GM21526 (cell line): ENCODE results near the gene FAM171A1.
"Not testable (repeated sequence)": the region's sequence is repeated elsewhere in the genome, so short reads cannot be mapped to it uniquely, and the experiment has no call there.

Source experiments
- ATAC-seq: cut with Tn5 transposase; IDR thresholded peaks from one replicate; pipeline ENCODE4 v1.9.1; 2021; ENCODE audit warnings: moderate library complexity; ENCODE audit not compliant: unreplicated experiment, low FRiP score

Gene FAM171A1

DNA sequence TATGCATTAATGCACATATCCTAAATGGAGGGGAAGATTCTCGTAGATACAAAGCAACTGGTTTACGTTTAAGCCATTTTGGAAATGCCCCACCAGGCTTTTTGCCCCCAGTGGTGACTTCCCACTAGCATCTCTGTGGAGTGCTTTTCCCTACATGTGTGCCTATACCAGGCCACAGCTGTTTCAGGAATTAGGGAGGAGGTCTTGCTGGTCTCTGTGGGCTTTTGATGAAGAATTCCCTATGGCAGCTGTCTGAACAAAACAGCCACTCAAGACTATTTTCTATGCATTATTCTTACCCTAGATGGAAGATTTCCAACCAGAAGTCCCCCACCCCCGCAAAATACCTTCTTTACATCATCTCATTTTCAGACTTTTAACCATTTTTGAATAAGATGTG is 150.6 kb downstream of the FAM171A1 start:
- ATAC-seq, result no peak

GRCh38 chr10:15216700-15217099 is 154.4 kb downstream of the FAM171A1 start:
- ATAC-seq, result no peak

- no peak for ATAC-seq
Observed at GRCh38 chr10:15214237-15214636, 156.9 kb downstream of the FAM171A1 start.

DNA sequence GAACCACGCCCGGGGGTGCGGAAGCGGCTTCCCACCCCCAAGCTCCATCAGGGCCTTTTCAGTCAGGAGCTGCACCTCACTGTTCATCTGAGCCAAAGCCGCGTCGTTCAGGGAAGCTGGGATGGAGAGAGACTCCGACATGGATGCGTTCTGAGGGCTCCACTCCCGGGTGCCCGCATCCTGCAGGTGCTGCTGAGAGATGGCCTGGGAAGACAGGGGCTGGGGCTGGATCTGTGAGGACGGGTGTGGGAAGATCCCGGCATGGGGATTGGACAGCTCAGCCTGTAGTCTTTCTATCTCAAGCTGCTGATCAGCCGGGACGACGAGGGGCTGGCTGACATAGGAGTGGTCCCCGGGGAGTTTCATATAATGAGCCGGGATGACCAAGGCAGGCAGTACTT is 157.6 kb downstream of the FAM171A1 start:
- ATAC-seq, result no peak

GRCh38 chr10:15211464-15211979 is 159.6 kb downstream of the FAM171A1 start:
- no peak for ATAC-seq

- no peak for ATAC-seq
Observed at GRCh38 chr10:15210521-15210920, 160.6 kb downstream of the FAM171A1 start.

DNA sequence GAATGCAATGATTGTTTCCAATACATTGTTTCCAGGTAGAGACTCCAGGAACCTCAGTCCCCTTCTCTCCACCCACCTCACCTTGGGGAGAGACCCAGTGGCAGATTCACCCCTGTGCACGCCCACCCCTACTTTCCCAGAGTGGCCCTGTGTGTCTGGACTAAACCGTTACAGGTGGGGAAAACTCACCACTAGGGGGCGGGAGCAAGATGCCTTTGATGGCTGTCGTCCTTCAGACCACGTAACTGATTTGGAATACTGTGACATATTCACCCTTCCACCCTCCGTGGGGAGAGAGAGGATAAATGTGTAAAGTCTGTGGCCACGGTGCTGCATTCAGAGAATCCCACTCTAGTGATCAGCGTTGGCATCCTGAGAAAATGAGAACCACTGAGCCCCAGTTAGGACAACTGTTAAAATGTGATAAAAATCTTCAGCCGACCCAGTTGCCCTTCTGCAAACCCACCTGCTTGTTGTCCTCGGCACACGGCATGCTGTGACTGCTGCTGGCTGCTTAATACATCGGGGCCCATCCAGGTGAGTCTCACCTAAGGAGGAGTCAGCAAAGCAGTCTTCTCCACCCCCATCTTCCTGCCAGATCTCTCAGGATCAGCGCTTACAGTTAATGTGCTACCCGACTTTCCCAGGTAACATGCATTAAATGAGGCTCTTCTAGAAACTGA is 161.1 kb downstream of the FAM171A1 start:
- ATAC-seq, result peak; percentile 65

DNA sequence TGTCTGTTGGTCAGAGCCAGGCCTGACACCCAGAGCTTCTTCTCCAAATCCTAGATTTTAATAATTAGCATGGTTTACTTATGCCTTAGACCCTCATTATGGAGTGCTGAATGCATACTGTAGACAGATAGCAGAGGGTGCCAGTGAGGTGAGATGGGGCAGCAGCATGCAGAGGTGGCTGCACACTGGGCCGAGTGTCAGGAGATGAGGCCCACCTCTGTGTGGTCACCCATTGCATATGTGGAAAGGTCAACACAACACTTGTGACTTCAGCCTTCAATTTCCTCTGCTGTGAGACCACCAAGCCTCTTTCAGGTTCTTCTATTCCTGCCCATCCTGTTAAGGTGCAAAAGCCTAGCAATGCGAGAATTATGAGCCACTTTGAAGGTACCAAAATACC is 162.9 kb downstream of the FAM171A1 start:
- no peak for ATAC-seq

- ATAC-seq, result not testable (repeated sequence)
Observed at GRCh38 chr10:15207410-15207809, 163.7 kb downstream of the FAM171A1 start.

DNA sequence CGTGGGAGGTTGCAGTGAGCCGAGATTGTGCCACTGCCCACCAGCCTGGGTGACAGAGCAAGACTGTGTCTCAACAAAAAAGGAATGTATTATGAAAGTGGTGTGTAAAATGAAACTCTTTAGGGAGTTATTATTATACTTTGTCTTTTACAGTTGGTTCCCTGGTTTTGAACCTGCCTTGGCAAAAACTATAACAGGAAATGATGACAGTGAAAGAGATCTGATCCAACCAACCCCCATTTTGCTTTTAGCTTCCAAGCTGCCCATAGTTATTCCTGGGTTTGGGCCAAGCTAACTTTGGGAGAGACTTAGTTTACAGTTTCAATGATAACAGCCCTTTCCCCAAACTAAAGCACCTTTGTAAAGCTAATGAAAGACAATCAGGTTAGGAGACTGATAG is 168.4 kb downstream of the FAM171A1 start:
- no peak for ATAC-seq

- not testable (repeated sequence) for ATAC-seq
Observed at GRCh38 chr10:15202301-15202621, 168.8 kb downstream of the FAM171A1 start.

DNA sequence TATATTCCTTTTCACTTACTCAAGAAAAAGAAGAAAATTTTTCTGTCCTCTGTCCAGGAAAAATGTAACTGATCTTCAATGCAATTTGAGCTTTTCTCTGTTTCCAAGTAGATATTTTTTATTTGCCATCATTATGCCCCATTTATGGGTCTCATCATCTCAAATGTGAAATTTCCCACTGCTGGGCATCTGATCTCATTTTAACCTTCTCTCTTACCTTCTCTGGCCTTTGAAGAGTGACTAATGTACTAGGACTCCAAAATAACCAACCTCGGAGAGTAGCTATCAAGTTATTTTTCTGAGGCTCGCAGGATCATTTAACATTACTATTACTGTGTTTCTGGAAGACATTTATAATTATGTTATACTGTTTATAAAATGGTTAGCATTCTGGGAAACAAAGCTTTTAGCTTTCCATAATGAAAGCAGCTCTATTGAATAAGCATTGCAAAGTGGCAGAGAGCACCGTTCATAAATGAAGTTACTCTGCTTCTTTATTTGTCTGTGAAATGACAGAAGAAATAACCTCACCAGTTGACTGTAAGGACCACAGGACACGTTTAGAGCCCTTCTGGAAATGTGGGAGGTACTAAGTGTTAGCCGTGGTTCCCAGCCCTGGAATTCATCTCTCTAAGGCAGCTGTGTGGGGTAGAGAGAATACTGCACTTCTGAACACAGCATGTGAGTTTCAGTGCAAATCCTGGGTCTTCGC is 169.3 kb downstream of the FAM171A1 start:
- ATAC-seq, result no peak

- ATAC-seq, result no peak
Observed at GRCh38 chr10:15200626-15201025, 170.5 kb downstream of the FAM171A1 start.

GRCh38 chr10:15197911-15198310 is 173.2 kb downstream of the FAM171A1 start:
- no peak for ATAC-seq

GRCh38 chr10:15197276-15197675 is 173.8 kb downstream of the FAM171A1 start:
- no peak for ATAC-seq

DNA sequence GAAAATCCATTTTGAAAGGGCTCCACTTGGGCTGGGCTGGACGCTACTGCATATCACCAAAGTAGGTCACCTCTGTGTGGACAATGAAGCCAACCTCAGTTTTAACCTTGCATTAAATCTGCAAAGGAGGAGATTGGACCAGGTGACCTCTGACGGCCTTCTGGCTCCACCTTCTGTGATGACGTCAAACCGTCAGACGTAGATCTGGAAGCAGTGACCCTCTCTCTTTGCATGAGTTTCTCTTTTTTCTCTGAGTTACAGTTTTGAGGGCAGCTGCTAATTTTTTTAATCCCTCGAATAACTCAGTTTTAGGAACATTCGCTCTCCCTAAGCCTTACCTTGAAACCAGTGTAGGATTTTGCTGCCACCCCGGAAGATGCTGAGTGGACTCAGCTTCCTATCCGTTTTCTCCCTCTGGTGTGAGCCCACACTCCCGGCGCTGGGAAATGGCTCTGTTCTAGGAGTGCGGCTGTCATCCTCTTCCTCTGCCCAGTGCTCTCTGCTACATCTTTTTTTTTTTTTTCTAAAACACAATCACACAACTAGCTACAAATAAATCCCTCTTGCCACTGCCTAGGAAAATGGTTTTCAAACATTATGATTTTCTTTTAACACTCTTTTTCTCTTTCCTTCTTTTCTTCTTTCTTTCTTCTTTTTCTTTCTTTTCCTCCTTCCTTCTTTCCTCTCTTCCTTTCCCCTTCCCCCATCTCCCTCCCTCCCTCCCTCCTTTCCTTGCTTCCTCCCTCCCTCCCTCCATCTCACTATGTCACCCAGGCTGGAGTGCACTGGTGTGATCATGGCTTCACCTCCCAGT is 174.9 kb downstream of the FAM171A1 start:
- no peak for ATAC-seq

DNA sequence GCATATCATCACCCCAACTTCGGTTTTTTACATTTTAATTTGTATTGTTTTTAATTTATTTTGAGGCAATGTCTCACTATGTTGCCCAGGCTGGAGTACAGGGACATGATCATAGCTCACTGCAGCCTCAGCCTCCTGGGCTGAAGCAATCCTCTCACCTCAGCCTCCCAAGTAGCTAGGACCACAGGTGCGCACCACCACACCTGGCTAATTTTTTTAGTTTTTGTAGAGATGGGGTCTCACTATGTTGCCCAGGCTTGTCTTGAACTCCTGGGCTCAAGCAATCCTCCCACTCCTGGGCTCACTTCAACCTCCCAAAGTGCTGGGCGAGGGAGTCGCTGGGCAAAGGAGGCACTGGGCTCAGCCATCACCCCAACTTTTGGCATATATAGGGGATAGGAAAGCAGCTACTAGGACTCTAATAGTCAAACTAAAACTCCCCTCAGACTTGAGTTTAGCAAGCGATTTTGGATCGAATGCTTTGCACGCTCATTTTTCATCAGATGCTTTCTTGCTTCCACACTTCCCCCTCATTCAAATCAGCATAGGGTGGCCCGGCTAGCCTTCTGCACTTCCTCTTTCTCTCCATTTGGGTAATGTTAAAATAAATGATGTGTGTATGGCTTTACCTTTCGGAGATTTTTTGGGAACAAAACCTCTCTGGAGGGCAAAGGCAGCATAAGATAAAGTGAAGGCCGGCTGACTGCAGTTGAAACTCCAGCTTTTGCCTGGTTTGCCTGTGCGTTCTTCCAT is 181.8 kb downstream of the FAM171A1 start:
- no peak for ATAC-seq

- ATAC-seq, result no peak
Observed at GRCh38 chr10:15188603-15189002, 182.5 kb downstream of the FAM171A1 start.

- ATAC-seq, result no peak
Observed at GRCh38 chr10:15183689-15184481, 187.2 kb downstream of the FAM171A1 start.
